ENCODE results near the gene EMC6.
A peak's percentile ranks its signal among the peaks of the same experiment; 100 is the strongest.

Gene EMC6

DNA sequence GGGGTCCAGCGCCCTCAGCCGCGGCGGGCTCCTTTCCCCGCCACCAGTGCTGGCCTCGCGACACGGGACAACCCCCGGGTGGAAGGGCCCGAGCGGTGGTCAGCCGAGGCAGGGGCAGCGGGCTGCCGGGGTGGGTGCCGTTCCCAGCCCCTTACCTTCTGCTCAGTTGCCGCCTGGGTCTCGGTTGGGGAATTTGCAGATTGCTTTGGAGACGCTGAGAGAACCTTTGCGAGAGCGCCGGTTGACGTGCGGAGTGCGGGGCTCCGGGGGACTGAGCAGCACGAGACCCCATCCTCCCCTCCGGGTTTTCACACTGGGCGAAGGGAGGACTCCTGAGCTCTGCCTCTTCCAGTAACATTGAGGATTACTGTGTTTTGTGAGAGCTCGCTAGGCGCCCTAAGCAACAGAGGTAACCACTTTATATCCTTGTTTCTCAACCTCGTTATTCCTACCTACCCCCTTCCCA lies 31.7 kb upstream of the EMC6 start:
- H3K4me3 ChIP-seq (ENCODE audit: low read depth, low read length), result peak overlapping the region; percentile 94
- H3K27me3 ChIP-seq (ENCODE audit: control insufficient read depth, insufficient read depth, low read length), result no peaks in the 10 kb centered on the region
- H3K9ac ChIP-seq (ENCODE audit: low read length), result peak overlapping the region; percentile 88
- H3K9me3 ChIP-seq (ENCODE audit: control insufficient read depth, insufficient read depth, low read depth, low read length), result no peaks in the 10 kb centered on the region
- peaks cover 23% of the 10 kb centered on the region for H3K36me3 ChIP-seq (ENCODE audit: control insufficient read depth, insufficient read depth, low read length)
- H3K4me1 ChIP-seq (ENCODE audit: control insufficient read depth, insufficient read depth, low read length), result peaks cover 12% of the 10 kb centered on the region
- peak overlapping the region; percentile 95 for H3K27ac ChIP-seq (ENCODE audit: low read depth, low read length)

DNA sequence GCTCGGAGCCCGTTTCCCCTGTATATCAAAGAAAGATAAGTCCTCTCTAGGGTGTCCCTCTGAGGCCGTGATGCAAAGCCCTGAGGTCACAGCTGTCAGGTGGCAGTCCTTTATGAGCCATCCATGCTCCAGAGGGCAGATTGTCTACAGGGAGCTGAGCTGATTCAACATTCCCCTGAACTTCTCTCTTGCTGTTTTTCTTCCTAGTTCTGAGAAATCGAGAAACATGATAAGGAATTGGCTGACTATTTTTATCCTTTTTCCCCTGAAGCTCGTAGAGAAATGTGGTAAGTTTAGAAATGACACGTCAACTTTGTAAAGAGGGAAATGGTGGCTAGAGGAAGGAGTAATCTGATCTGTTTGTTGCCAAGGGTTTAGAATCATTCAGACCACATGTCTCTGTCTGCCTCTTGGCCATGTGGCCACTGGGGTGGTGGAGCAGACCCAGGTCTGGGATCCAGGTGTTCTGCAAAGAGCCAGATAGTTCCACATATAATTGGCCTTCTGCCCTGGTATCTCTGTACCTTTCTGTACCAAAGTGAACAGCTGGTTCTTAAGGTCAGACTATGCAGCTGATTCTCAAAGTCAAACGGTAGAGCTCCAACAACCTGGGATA lies 28.5 kb upstream of the EMC6 start:
- Histone ChIP-seq H3K36me3 (ENCODE audit: control insufficient read depth, insufficient read depth, low read length) (peaks cover 23% of the 10 kb centered on the region), H3K9ac (ENCODE audit: low read length) (no peak overlapping the region), H3K4me3 (ENCODE audit: low read depth, low read length) (no peak overlapping the region), H3K27ac (ENCODE audit: low read depth, low read length) (0 out of 2 replicates have a peak overlapping the region, but pooled peaks have one; percentile 32), H3K9me3 (ENCODE audit: control insufficient read depth, insufficient read depth, low read depth, low read length) (no peaks in the 10 kb centered on the region), H3K4me1 (ENCODE audit: control insufficient read depth, insufficient read depth, low read length) (peaks cover 12% of the 10 kb centered on the region), H3K27me3 (ENCODE audit: control insufficient read depth, insufficient read depth, low read length) (no peaks in the 10 kb centered on the region)

GRCh38 chr17:3641014-3641413 lies 27.6 kb upstream of the EMC6 start:
- H3K9me3 ChIP-seq (ENCODE audit: control insufficient read depth, insufficient read depth, low read depth, low read length), result no peaks in the 10 kb centered on the region
- H3K4me1 ChIP-seq (ENCODE audit: control insufficient read depth, insufficient read depth, low read length), result peaks cover 12% of the 10 kb centered on the region
- no peak overlapping the region for H3K9ac ChIP-seq (ENCODE audit: low read length)
- peak overlapping the region; percentile 62; the same call in 1 of the 2 replicates for H3K27ac ChIP-seq (ENCODE audit: low read depth, low read length)
- H3K36me3 ChIP-seq (ENCODE audit: control insufficient read depth, insufficient read depth, low read length), result peaks cover 27% of the 10 kb centered on the region
- H3K27me3 ChIP-seq (ENCODE audit: control insufficient read depth, insufficient read depth, low read length), result no peaks in the 10 kb centered on the region
- no peak overlapping the region for H3K4me3 ChIP-seq (ENCODE audit: low read depth, low read length)

DNA sequence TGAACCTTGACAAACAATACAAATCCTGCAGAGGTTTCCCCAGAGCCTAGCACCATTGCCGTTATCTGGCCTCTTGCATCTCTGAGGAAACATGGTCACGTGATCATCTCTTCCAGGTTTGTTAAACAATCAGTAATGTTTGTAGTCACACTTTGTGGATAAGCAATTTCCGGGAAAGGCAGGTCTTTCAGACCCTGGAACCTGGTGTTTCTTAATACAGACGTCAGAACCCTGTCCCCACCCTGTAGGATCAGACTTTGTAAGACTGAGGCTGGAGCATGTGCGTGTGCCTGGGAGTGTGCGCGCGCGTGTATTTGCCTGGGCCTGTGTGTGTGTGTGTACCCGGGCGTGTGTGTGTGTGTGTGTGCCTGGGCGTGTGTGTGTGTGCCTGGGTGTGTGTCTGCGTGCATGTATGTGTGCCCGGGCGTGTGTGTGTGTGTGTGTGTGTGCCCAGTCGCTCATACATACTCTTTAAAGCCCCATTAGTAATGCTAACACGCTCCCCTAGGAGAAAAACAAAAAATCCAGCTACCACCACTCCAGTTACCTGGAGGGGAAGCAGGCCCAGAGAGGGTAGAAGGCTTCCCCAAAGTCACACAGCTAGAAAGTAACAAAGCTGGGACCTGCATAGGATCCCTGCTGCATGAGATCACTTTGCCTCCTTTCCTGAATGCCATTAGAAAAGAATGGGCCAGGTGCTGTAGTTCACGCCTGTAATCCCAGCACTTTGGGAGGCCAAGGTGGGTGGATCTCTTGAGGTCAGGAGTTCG lies 26.7 kb upstream of the EMC6 start:
- Histone ChIP-seq H3K4me3 (ENCODE audit: low read depth, low read length) (no peak overlapping the region), H3K27me3 (ENCODE audit: control insufficient read depth, insufficient read depth, low read length) (no peaks in the 10 kb centered on the region), H3K27ac (ENCODE audit: low read depth, low read length) (no peak overlapping the region; the same call in 1 of the 2 replicates), H3K36me3 (ENCODE audit: control insufficient read depth, insufficient read depth, low read length) (peaks cover 29% of the 10 kb centered on the region), H3K9me3 (ENCODE audit: control insufficient read depth, insufficient read depth, low read depth, low read length) (no peaks in the 10 kb centered on the region), H3K9ac (ENCODE audit: low read length) (no peak overlapping the region), H3K4me1 (ENCODE audit: control insufficient read depth, insufficient read depth, low read length) (peaks cover 12% of the 10 kb centered on the region)

GRCh38 chr17:3643889-3644349 lies 24.7 kb upstream of the EMC6 start:
- peaks cover 35% of the 10 kb centered on the region for H3K36me3 ChIP-seq (ENCODE audit: control insufficient read depth, insufficient read depth, low read length)
- H3K9me3 ChIP-seq (ENCODE audit: control insufficient read depth, insufficient read depth, low read depth, low read length), result no peaks in the 10 kb centered on the region
- no peak overlapping the region for H3K4me3 ChIP-seq (ENCODE audit: low read depth, low read length)
- H3K9ac ChIP-seq (ENCODE audit: low read length), result no peak overlapping the region
- H3K27me3 ChIP-seq (ENCODE audit: control insufficient read depth, insufficient read depth, low read length), result no peaks in the 10 kb centered on the region
- no peak overlapping the region for H3K27ac ChIP-seq (ENCODE audit: low read depth, low read length)
- H3K4me1 ChIP-seq (ENCODE audit: control insufficient read depth, insufficient read depth, low read length), result peaks cover 12% of the 10 kb centered on the region

DNA sequence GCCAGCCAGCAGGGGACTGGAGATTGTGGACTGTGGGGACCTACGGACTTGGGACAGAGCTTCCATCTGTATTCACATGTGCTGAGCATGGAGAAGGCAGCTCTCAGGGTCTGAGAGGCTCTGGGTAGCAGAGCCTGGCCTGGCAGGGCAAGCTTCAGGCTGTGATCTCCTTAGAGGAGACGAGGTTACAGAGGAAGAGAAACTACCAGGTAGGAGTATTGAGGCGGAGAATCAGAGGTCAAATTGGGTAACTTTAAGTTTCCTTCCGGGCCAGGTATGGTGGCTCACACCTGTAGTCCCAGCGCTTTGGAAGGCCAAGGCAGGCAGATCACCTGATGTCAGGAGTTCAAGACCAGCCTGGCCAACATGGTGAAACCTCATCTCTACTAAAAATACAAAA lies 23.3 kb upstream of the EMC6 start:
- peaks cover 42% of the 10 kb centered on the region for H3K36me3 ChIP-seq (ENCODE audit: control insufficient read depth, insufficient read depth, low read length)
- no peak overlapping the region for H3K4me3 ChIP-seq (ENCODE audit: low read depth, low read length)
- no peak overlapping the region for H3K9ac ChIP-seq (ENCODE audit: low read length)
- H3K4me1 ChIP-seq (ENCODE audit: control insufficient read depth, insufficient read depth, low read length), result peaks cover 8% of the 10 kb centered on the region
- H3K27me3 ChIP-seq (ENCODE audit: control insufficient read depth, insufficient read depth, low read length), result no peaks in the 10 kb centered on the region
- no peaks in the 10 kb centered on the region for H3K9me3 ChIP-seq (ENCODE audit: control insufficient read depth, insufficient read depth, low read depth, low read length)
- no peak overlapping the region for H3K27ac ChIP-seq (ENCODE audit: low read depth, low read length)

- no peaks in the 10 kb centered on the region for H3K9me3 ChIP-seq (ENCODE audit: control insufficient read depth, insufficient read depth, low read depth, low read length)
- H3K27ac ChIP-seq (ENCODE audit: low read depth, low read length), result no peak overlapping the region
- H3K36me3 ChIP-seq (ENCODE audit: control insufficient read depth, insufficient read depth, low read length), result peaks cover 38% of the 10 kb centered on the region
- no peaks in the 10 kb centered on the region for H3K27me3 ChIP-seq (ENCODE audit: control insufficient read depth, insufficient read depth, low read length)
- no peak overlapping the region for H3K9ac ChIP-seq (ENCODE audit: low read length)
- no peaks in the 10 kb centered on the region for H3K4me1 ChIP-seq (ENCODE audit: control insufficient read depth, insufficient read depth, low read length)
- no peak overlapping the region for H3K4me3 ChIP-seq (ENCODE audit: low read depth, low read length)
Observed at GRCh38 chr17:3647251-3647650, 21.4 kb upstream of the EMC6 start.

GRCh38 chr17:3647769-3648555 lies 20.6 kb upstream of the EMC6 start:
- no peak overlapping the region for H3K4me3 ChIP-seq (ENCODE audit: low read depth, low read length)
- no peaks in the 10 kb centered on the region for H3K4me1 ChIP-seq (ENCODE audit: control insufficient read depth, insufficient read depth, low read length)
- no peaks in the 10 kb centered on the region for H3K9me3 ChIP-seq (ENCODE audit: control insufficient read depth, insufficient read depth, low read depth, low read length)
- H3K27ac ChIP-seq (ENCODE audit: low read depth, low read length), result no peak overlapping the region
- H3K36me3 ChIP-seq (ENCODE audit: control insufficient read depth, insufficient read depth, low read length), result peaks cover 38% of the 10 kb centered on the region
- H3K9ac ChIP-seq (ENCODE audit: low read length), result no peak overlapping the region
- H3K27me3 ChIP-seq (ENCODE audit: control insufficient read depth, insufficient read depth, low read length), result no peaks in the 10 kb centered on the region

GRCh38 chr17:3655766-3656165 lies 12.8 kb upstream of the EMC6 start:
- H3K9me3 ChIP-seq (ENCODE audit: control insufficient read depth, insufficient read depth, low read depth, low read length), result no peaks in the 10 kb centered on the region
- H3K36me3 ChIP-seq (ENCODE audit: control insufficient read depth, insufficient read depth, low read length), result peaks cover 27% of the 10 kb centered on the region
- H3K9ac ChIP-seq (ENCODE audit: low read length), result no peak overlapping the region
- H3K4me1 ChIP-seq (ENCODE audit: control insufficient read depth, insufficient read depth, low read length), result peaks cover 7% of the 10 kb centered on the region
- H3K27me3 ChIP-seq (ENCODE audit: control insufficient read depth, insufficient read depth, low read length), result no peaks in the 10 kb centered on the region
- H3K27ac ChIP-seq (ENCODE audit: low read depth, low read length), result no peak overlapping the region
- no peak overlapping the region for H3K4me3 ChIP-seq (ENCODE audit: low read depth, low read length)

- no peaks in the 10 kb centered on the region for H3K27me3 ChIP-seq (ENCODE audit: control insufficient read depth, insufficient read depth, low read length)
- no peak overlapping the region for H3K27ac ChIP-seq (ENCODE audit: low read depth, low read length)
- H3K36me3 ChIP-seq (ENCODE audit: control insufficient read depth, insufficient read depth, low read length), result peaks cover 32% of the 10 kb centered on the region
- no peak overlapping the region for H3K4me3 ChIP-seq (ENCODE audit: low read depth, low read length)
- peak overlapping the region; percentile 18 for H3K9ac ChIP-seq (ENCODE audit: low read length)
- no peaks in the 10 kb centered on the region for H3K9me3 ChIP-seq (ENCODE audit: control insufficient read depth, insufficient read depth, low read depth, low read length)
- peaks cover 7% of the 10 kb centered on the region for H3K4me1 ChIP-seq (ENCODE audit: control insufficient read depth, insufficient read depth, low read length)
Observed at GRCh38 chr17:3656353-3656752, 12.3 kb upstream of the EMC6 start.

Measured in HUES6 (cell line).